Testis (tissue), 2 donors: Measurements from ENCODE around the gene SSR1.

Source experiments
- CTCF ChIP-seq, 3 experiments: fragments of 450-650 bp in 2 of 3; fragments of 200-600 bp in 1 of 3; sonication (generic) in 1 of 3; IDR thresholded peaks; one replicate each; pipeline ENCODE4 v1.5.1; 2016 to 2019; ENCODE audit warnings: antibody characterized with exemption in 3 of 3, mild to moderate bottlenecking in 2 of 3, moderate library complexity in 1 of 3
- POLR2A ChIP-seq: fragments of 450-650 bp; IDR thresholded peaks from one replicate; pipeline ENCODE4 v1.6.1; 2017; ENCODE audit warnings: antibody characterized with exemption, mild to moderate bottlenecking, moderate library complexity

GRCh38 chr6:7229376-7230326 is 83.3 kb downstream of the SSR1 start:
- TF ChIP-seq POLR2A (no peak), CTCF (IDR thresholded peaks at IDR 0.05) (no peak)
